Muscle layer of duodenum (tissue), 2 donors: ENCODE data around the gene ZFYVE26.

Experiments used
- H3K27ac ChIP-seq: one replicate; pipeline ENCODE4 v1.7.0; 2013; ENCODE audit warnings: mild to moderate bottlenecking, low read length
- H3K27me3 ChIP-seq: one replicate; pipeline ENCODE4 v1.7.0; 2013; ENCODE audit warnings: low read depth, mild to moderate bottlenecking, control low read depth, low read length
- H3K36me3 ChIP-seq, 2 donors: one replicate each; pipeline ENCODE4 v1.7.0; 2013; ENCODE audit warnings: low read length in 2 of 2, control low read depth in 1 of 2, mild to moderate bottlenecking in 1 of 2; ENCODE audit not compliant: insufficient read depth in 2 of 2, control insufficient read depth in 1 of 2
- H3K4me1 ChIP-seq, 2 donors: one replicate each; pipeline ENCODE4 v1.7.0; 2013; ENCODE audit warnings: low read length in 2 of 2, mild to moderate bottlenecking in 2 of 2, control low read depth in 1 of 2, moderate library complexity in 1 of 2; ENCODE audit not compliant: insufficient read depth in 2 of 2, control insufficient read depth in 1 of 2
- H3K4me3 ChIP-seq, 2 donors: one replicate each; pipeline ENCODE4 v1.7.0; 2013; ENCODE audit warnings: low read length in 2 of 2, low read depth in 1 of 2, mild to moderate bottlenecking in 1 of 2
- H3K9me3 ChIP-seq, 2 donors: one replicate each; pipeline ENCODE4 v1.7.0; 2013; ENCODE audit warnings: low read length in 2 of 2, control low read depth in 1 of 2, mild to moderate bottlenecking in 1 of 2; ENCODE audit not compliant: control insufficient read depth in 1 of 2
- donor health status: healthy.

The ZFYVE26 gene

GRCh38 chr14:67746927-67747326 is 69.5 kb downstream of the ZFYVE26 start:
- H3K9me3 ChIP-seq, result no peaks in the 10 kb centered on the region
- no peaks in the 10 kb centered on the region for H3K27me3 ChIP-seq
- peaks cover 0 to 4% of the 10 kb centered on the region in 2 donors for H3K4me1 ChIP-seq
- no peak overlapping the region for H3K4me3 ChIP-seq
- H3K27ac ChIP-seq, result no peak overlapping the region
- peaks cover 27 to 36% of the 10 kb centered on the region in 2 donors for H3K36me3 ChIP-seq

DNA sequence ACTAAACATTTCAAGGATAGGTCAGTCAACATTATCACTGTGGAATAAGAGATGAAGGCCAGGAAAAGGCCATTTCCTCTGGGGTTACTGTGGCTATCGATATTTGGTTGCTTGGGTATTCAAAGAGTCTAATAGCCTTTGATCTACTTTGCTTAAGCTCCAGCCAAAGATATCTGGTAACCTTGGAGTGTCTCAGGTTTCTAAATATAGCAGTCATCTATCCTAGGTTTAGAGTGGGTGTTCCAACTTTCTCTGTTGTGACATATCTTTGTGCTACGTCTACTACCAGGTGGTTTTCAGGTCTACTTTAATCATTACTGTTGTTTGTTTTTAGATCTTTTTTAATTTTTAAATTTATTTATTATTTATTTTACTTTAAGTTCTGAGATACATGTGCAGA is 72.3 kb downstream of the ZFYVE26 start:
- H3K4me3 ChIP-seq, result no peak overlapping the region
- H3K27ac ChIP-seq, result no peak overlapping the region
- no peaks in the 10 kb centered on the region for H3K9me3 ChIP-seq
- no peaks in the 10 kb centered on the region for H3K27me3 ChIP-seq
- H3K4me1 ChIP-seq, result peaks cover 0 to 4% of the 10 kb centered on the region in 2 donors
- peaks cover under 1 to 15% of the 10 kb centered on the region in 2 donors for H3K36me3 ChIP-seq

DNA sequence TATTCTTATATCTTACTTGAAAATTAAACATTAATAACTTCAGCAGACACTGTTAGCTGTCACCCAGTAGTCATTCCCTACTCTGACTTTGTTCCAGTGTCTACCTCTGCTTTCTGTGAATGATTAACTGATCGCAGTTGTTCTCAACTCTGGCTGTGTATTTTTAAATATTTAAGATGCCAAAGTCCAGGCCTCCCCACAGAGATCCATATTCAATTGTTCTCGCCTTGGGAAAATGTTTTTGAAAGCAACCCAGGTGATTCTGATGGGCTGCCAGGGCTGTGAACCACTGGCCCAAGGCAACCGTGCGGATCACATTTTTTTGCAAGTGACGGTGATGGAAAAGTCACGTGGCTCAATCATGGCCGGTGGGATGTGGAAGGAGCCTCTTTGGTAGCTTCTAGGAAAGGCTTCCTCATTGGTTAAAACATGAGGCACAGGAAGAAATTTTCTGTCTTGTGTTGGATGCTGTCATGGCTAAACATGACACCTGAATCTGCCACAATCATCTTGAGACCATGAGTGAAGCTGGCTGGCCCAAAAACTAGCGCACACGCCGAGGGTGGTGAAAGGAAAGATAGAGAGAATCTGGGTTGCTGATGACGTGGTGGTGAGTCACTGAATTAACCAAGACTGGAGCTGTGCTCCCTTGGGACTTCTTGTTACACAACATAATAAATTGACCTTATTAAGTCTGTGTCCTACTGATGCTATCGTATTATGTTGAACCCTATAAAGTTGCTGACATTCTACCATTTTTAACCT is 77.5 kb downstream of the ZFYVE26 start:
- H3K4me1 ChIP-seq, result peaks cover 0 to 3% of the 10 kb centered on the region in 2 donors
- H3K36me3 ChIP-seq, result no peaks in the 10 kb centered on the region
- H3K27ac ChIP-seq, result no peak overlapping the region
- H3K4me3 ChIP-seq, result no peak overlapping the region
- no peaks in the 10 kb centered on the region for H3K27me3 ChIP-seq
- H3K9me3 ChIP-seq, result no peaks in the 10 kb centered on the region

- Histone ChIP-seq H3K4me3 (no peak overlapping the region), H3K36me3 (no peaks in the 10 kb centered on the region), H3K27me3 (no peaks in the 10 kb centered on the region), H3K4me1 (no peaks in the 10 kb centered on the region), H3K9me3 (no peaks in the 10 kb centered on the region), H3K27ac (no peak overlapping the region)
Measured at GRCh38 chr14:67736771-67737170, 79.6 kb downstream of the ZFYVE26 start.

GRCh38 chr14:67735336-67736147 is 80.8 kb downstream of the ZFYVE26 start:
- H3K4me1 ChIP-seq, result no peaks in the 10 kb centered on the region
- no peaks in the 10 kb centered on the region for H3K9me3 ChIP-seq
- H3K36me3 ChIP-seq, result no peaks in the 10 kb centered on the region
- H3K27ac ChIP-seq, result no peak overlapping the region
- H3K4me3 ChIP-seq, result no peak overlapping the region
- no peaks in the 10 kb centered on the region for H3K27me3 ChIP-seq

DNA sequence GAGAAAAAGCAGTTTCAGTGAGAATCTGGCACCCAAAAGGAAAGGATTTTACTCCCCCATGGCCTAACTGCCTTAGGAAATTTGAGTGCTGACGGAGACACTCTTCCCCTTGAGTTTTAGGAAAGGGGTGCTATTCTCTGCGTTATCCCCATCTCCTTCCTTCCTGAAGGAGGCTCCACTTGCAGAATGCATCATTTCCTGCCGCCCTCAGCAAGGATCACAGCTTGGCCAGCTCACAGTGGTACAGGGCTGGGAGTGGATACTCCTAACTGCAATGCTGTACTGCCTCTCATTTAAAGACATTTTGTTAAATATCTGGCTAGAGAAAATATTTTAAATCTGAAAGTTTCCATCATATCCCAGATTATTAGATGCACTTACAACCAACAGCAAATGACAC is 81.7 kb downstream of the ZFYVE26 start:
- H3K27me3 ChIP-seq, result no peaks in the 10 kb centered on the region
- no peak overlapping the region for H3K4me3 ChIP-seq
- H3K27ac ChIP-seq, result no peak overlapping the region
- H3K9me3 ChIP-seq, result no peaks in the 10 kb centered on the region
- no peaks in the 10 kb centered on the region for H3K36me3 ChIP-seq
- H3K4me1 ChIP-seq, result no peaks in the 10 kb centered on the region

DNA sequence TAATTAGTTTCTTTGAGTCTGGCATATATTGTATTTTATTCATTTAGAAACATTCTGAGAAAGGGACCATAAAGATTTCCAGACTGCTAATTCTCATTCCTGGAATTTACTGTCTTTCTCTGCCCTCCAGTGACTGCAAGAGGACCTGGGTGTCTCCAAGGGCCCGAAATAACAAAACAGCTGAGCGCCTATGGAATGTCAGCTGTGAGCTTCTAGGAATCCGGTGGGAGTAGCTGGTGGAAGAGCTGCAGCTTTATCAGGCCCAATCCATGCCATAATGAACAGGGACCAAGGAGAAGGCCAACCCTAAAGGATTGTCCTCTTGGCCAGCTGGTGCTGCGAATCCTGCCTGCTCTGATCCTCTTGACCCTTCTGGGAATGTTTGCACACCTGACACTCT is 82.8 kb downstream of the ZFYVE26 start:
- no peaks in the 10 kb centered on the region for H3K27me3 ChIP-seq
- H3K27ac ChIP-seq, result no peak overlapping the region
- no peaks in the 10 kb centered on the region for H3K4me1 ChIP-seq
- no peak overlapping the region for H3K4me3 ChIP-seq
- no peaks in the 10 kb centered on the region for H3K36me3 ChIP-seq
- H3K9me3 ChIP-seq, result no peaks in the 10 kb centered on the region

- Histone ChIP-seq H3K27me3 (no peaks in the 10 kb centered on the region), H3K4me1 (no peaks in the 10 kb centered on the region), H3K4me3 (no peak overlapping the region), H3K27ac (no peak overlapping the region), H3K9me3 (no peaks in the 10 kb centered on the region), H3K36me3 (no peaks in the 10 kb centered on the region)
Measured at GRCh38 chr14:67729072-67729885, 87.1 kb downstream of the ZFYVE26 start.

GRCh38 chr14:67728258-67728657 is 88.1 kb downstream of the ZFYVE26 start:
- Histone ChIP-seq H3K4me1 (no peaks in the 10 kb centered on the region), H3K27me3 (no peaks in the 10 kb centered on the region), H3K36me3 (no peaks in the 10 kb centered on the region), H3K9me3 (no peaks in the 10 kb centered on the region), H3K4me3 (no peak overlapping the region), H3K27ac (no peak overlapping the region)

- no peak overlapping the region for H3K27ac ChIP-seq
- no peak overlapping the region for H3K4me3 ChIP-seq
- no peaks in the 10 kb centered on the region for H3K27me3 ChIP-seq
- H3K36me3 ChIP-seq, result no peaks in the 10 kb centered on the region
- peaks cover 0 to 4% of the 10 kb centered on the region in 2 donors for H3K4me1 ChIP-seq
- H3K9me3 ChIP-seq, result no peaks in the 10 kb centered on the region
Measured at GRCh38 chr14:67727361-67727760, 89.0 kb downstream of the ZFYVE26 start.

DNA sequence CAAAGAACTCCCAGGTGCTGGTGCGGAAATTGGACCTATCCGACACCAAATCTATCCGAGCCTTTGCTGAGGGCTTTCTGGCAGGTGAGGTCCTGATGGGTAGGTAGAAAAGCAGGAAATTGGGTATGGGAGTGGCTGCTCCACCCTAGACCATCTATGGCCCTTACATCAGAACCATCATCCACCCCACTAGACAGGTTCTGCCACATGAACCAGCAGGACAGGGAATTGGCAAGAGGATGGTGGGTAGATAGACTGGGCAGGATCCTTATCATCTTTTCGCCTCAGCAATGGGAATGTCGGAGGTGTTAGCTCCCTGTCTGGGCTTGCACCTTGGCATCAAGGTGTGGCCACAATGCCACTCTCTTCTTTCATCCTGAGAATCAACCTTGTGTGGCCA is 91.2 kb downstream of the ZFYVE26 start:
- no peak overlapping the region for H3K27ac ChIP-seq

More for the DNA sequence above, 91.2 kb downstream of the ZFYVE26 start:
- Histone ChIP-seq H3K27me3 (no peaks in the 10 kb centered on the region), H3K4me1 (peaks cover 0 to 6% of the 10 kb centered on the region in 2 donors), H3K4me3 (no peak overlapping the region), H3K9me3 (no peaks in the 10 kb centered on the region), H3K36me3 (no peaks in the 10 kb centered on the region)
